ENCODE measurements around the gene BTBD9.

The BTBD9 gene

DNA sequence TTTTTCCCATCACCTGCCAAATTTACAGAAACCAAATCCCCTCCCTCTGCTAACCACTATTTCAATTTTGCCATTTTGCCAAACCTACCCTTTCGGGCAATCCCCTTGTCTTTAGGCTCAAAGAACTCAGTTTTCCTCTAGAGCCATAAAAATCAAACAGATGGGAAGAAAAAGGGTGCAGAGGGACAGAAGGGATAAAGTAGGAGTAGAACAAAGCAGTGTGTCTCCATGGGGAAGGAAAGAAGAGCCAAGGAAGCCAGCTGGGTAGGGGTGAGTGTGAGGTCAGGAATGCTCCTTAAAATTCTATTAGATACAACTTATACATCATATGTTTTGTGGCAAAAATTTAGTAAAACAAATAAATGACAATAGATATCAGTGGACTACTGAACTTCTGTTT, 316.5 kb downstream of the BTBD9 start:
- DNase-seq = no peak

DNA sequence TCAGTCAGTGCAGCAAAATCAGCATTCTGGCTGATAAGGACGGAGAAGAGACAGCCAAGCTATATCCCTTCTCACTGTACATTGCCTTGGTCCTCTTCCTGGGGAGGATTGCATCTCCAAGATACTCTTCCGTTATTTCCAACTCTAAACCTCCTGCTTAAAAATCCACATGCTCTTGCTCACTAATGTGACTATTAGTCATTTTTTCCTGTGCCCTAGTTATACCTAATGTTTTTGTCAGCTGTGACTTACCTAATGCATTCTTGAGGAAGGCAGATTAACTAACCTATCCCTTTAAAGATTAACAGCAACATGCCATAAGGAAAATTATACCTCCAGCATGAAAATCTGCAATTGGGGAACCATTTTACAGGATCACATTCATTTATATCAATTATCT, 317.6 kb downstream of the BTBD9 start:
- no peak for DNase-seq

DNA sequence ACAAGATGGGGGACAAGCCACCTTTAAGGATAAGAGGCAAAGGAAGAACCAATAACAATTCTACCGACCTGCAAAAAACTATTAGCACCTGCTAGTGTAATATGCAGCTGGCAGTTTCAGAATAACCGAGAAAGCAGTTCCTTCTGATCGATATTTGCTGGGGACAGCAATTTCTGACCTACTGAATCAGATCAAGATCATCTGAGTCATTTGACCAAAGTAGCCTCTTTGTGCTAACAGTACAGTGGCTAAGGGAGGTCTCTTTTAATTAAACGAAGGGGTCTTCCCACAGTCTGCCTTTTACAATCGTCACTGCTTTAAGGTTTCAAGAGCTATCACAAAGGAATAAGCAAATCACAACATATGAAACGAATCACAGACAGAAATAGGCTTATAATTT, 318.9 kb downstream of the BTBD9 start:
- no peak for DNase-seq

DNA sequence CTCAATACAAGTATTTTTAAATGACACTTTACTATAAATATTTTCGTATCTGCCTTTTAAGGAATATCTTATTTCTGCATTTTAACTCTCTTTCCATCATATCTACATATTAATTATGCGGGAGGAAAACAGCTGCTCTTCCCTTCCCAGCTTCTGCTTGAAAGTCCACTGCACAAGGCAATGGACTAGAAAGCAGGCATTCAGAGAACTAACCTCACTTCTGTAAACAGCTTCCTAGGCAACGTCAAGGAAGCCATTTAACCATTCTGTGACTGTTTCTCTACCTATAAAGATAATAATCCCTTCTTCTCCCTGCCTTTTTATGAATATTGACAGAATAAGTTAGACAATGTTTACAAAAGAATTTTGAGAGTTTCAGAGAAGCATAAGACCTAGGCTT, 319.4 kb downstream of the BTBD9 start:
- DNase-seq = no peak

DNA sequence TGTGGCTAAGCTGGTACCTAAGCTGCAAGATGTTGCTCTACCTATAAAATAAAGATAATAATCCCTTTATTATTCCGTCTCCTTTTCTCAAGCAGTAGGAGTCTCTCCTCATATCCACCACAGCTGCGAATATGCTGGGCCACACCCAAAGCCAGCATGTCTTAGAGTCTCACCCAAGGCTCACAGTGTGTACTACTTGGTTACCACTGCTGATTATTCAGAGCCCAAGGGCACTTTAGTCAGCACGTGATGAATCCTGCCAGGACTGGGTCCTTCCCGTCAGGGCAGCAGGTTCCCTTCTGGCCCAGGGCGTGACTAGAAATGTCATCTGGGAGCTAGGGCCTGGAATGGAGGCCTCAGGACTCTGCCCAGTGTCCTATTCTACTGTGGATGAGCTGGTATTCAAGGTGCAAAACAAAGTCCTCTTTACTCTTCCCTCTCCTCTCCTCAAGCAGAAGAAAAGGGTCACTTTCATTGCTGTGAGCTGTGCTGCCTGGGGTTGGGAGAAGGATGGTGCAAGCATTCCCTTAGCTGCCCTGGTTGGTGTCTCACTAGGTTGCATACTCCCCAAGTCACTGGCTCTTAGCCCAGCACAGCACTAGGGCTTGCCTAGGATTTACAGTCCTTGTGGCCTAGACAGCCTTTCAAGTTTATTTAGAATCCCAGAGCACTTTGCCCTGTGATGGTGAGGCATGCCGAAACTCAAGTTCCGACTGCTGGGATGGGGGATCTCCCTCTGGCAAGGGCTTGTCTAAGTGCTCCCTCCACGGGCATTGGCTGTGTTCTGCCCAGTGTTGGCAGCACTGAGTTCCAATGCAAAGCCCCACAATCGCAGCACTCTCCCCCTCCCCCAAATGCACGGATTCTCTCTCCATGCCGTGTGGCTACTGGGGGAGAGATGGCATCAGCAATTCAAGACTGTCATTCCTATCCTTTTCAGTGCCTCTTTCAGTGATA, 320.2 kb downstream of the BTBD9 start:
- DNase-seq = no peak

DNA sequence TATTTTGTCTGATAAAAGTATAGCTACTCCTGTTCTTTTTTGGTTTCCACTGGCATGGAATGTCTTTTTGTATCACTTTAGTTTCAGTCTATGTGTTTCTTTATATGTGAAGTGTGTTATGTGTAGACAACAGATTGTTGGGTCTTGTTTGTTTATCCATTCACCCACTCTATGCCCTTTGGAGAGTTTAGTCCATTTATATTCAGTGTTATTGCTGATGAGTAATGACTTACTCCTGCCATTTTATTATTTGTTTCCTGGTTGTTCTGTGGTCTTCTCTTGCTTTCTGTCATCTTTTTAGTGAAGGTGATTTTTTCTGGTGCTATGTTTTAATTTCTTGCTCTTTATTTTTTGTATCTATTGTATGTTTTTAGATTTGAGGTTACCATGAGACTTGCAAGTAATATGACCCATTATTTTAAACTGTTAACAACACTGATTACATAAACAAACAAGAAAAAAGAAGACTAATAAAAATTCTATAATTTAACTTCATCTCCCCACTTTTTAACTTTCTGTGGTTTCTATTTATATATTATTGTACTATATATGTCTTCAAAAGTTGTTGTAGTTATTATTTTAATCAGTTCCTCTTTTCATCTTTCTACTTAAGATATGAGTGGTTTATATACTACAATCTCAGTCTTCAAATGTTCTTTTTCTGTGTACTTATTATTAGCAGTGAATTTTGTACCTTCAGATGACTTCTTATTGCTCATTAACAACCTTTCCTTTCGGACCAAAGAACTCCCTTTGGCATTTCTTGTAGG, 323.4 kb downstream of the BTBD9 start:
- no peak for DNase-seq

DNA sequence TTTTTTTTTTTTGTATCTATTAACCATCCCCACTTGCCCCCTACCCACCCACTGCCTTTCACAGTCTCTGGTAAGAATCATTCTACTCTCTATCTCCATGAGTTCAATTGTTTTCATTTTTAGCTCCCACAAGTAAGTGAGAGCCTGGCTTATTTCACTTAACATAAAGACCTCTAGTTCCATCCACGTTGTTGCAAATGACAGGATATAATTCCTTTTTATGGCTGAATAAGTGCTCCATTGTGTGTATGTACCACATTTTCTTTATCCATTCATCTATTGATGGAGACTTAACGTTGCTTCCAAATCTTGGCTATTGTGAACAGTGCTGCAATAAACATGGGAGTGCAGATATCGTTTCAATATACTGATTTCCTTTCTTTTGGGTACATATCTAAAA, 328.5 kb downstream of the BTBD9 start:
- no peak for DNase-seq

DNA sequence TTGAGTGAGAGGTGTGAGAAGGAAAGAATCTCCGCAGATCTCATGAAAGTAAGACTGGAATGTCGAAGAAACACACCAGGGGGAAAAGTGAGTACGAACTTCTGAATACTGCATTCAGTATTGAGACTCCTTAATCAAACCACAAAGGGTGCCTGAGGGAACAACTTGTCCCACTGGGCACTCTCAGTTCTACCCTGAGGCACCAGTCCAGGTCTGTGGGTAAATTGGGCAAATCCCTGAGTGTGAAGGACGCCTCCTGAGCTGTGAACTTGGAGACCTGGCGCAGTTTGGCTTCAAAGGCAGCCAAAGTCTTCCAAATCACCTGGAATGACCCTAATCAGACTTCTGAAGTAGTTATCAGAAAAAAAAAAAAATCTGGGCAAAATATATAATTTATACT, 329.7 kb downstream of the BTBD9 start:
- DNase-seq = no peak

DNA sequence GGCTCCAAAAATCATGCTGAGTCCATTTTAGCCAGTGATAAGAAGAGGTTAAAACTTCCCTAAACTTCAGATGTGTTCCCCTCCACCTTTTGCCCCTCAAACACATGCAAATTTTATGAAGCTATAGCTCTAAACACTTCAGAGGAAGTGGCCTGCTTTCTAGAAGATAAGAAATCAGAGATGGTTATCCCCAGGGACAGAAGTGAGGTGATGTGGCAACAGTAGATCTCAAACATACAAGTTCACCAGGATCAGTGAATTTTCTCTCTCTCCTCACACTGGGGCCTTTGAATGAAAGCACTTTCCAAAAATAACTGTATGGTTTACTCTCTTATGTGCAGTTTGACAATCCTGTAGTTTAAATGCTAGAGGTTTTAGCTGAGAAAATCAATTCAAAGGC, 332.0 kb downstream of the BTBD9 start:
- DNase-seq = no peak

DNA sequence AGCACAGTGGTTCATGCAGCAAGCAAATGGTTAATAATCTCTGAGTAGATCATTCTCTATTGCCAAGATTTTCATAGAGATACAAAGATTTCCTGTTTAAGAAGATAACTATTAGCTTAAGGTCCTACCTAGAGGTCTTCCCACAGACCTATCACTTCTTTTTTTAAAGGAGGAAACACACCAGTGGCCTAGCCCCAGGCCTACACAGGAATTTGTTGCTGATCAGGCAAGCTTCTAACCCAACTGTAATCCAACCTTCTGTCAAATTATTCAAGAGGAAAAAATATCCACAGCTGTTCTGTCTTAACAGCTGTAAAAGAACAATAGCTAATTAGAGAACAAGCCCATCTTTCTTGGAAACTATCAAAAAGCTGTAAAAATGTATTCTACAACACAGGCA, 332.8 kb downstream of the BTBD9 start:
- DNase-seq = no peak

DNA sequence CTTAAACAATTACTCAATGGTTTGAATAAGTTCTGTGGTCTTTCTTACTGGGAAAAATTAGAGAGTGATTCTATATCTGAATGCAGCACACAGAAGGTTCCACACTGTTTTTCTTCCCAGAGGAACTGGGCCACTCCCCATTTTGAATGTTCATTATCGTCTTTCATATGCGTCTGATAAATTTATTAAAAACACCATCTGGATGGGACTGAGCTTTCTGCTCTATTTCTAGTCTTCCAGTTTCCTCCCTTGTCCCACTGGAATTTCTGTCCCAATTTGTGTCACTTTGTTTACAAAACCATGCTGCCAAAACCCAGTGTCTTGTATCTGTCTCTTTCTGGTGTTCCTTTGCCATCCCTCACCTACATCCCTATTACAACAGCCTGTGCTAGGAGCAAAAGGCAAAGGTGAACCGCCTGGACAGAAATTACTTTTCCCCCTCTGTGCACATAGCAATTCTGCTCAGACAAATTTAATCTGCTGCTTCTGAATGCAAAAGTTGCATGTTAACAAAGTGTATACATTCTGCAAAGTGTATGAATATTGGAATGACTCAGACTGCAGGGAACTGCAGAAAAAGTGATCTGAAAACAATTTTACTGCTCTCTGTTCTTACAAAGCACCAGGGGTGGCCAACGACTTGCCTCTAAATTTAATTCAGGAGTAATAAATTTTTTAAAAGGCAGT, 333.6 kb downstream of the BTBD9 start:
- no peak for DNase-seq

DNA sequence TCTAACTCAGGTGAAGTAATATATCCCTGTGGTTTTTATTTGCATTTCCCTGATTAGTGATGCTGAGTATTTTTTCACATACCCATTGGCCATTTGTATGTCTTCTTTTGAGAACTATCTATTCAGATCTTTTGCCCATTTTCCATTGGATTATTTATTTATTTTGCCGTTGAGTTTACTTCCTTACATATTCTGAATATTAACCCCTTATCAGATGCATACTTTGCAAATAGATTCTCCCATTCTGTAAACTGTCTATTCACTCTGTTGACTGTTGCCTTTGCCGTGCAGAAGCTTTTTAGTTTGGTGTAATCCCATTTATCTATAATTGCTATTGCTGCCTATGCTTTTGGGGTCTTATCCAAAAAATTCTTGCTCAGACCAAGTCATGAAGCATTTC, 336.9 kb downstream of the BTBD9 start:
- DNase-seq = no peak

DNA sequence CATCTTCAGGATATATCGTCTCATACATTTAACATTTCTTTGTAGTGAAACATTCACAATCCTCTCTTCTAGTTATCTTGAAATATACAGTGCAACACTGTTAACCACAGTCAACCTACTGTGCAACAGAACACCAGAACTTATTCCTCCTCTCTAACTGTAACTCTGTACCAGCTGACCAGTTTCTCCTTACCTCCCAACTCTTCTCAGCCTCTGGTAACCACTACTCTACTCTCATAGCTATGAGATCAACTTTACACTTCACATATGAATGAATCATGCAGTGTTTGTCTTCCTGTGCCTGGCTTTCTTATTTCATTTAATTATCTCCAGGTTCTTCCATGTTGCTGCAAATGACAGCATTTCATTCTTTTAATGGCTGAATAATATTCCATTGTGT, 337.6 kb downstream of the BTBD9 start:
- DNase-seq = no peak

DNA sequence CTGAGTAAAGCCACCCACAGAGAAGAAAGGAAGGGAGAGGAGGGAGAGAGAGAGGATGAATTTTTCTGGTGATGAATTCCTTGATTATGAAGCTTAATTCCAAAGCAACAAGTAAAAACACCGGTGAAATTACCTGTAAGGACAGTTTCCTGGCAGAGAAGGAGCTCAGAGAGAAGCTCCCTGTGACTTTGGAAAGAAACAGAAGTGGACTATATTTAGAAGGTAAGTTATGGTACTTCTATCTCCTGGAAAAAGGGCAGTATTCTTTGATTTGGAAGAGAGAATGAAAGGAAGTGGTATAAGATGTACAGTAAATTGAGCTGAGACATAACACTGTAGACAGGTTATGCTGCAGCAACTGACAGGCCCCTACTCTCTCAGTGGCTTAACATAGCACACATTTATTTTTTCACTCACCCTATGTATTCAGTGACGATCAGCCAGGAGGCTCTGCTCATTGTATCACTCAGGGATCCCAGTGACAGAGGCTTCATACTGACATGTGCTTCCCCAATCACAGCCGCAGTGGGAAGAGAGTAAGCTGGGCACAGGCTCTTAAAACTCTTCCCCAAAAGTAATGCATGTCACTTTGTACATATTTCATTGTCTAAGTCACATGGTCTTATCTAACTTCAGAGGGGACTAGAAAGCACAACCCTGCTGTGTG, 349.5 kb downstream of the BTBD9 start:
- DNase-seq = no peak

DNA sequence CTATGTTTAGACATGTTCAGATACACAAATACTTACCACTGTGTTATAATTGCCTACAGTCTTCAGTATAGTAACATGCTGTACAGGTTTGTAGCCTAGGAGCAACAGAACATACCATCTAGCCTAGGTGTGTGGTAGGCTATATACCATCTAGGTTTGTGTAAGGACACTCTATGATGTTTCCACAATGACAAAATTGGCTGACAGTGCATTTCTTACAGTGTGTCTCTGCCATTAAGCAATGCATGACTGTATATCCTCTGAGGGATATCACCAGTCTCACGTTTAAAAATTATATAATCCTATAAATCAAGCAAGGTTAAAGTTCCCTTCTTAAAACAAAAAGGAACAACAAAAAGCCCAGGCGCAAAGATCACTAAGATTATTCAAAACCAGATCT, 352.2 kb downstream of the BTBD9 start:
- no peak for DNase-seq

DNA sequence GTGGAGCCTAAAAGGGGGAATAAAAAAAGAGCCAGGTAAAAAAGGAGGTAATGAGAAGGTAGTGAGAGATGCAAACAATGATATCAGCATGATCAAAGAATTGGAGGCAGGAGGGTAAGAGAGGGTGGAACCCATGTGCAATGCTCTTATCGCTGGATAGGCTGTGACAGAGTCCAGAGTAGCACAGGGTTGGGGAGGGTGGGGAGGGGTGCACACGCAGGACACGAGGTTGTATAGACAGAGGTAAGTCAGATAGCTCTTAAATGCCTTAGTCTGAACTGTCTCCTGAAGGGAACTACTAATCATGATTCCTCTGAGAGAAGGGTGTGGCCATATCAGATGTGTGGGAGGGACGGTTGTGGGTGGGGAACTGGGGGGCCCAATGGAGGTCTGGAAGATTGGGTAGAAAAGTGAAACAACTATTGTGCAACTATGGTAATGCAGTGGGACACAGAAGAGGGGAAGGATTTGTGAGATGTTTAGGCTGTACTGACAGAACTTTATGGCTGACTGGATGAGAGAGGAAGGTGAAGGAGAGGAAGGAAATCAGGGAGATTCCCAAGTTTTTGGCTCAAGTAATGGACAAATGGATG, 354.8 kb downstream of the BTBD9 start:
- no peak for DNase-seq

DNA sequence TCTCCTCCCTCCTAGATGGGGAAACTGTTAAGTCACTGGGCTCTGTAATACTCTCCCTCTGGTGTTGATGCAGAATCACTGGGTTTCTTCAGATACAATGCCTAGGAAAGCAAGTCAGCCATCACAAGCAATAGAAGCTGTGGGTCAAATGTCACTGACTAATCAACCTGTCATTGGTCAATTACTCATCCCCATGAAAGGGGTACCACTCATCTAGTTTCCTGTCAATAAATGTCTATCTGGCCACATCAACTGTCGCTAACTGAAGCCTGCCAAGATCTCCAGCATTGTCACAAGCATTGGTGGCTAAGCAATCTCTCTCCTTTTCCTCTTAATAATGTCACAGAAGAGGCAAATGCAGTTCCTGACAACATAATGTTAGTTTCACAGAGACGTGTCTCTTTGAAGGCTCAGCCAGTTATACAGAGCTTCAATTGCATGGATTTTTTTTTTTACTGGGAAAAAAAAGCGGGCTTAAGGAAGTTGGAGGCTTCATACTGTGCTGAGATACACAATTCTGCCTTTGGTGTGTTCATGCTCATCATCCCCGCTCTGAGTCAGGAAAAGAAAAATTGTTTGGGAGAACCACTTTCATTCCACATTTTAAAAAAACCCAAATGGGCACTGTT, 355.9 kb downstream of the BTBD9 start:
- no peak for DNase-seq

DNA sequence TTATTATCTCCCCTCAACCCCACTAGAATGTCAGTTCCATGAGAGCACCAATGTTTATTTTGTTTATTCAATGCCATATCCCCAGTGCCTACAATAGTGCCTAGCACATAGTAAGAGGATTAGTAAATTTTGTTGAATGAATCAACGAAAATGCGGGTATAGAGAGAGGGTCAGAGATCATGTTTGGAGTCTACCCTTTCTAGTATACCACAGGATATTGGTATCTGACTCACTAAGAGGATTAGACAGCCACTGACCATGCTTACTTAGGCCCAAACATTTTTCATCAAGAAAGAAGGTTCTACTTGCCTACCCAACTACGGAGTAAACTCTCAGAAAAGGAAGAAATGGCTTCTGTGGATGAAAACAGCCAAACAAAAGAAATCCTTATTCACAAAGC, 356.8 kb downstream of the BTBD9 start:
- DNase-seq = no peak

DNA sequence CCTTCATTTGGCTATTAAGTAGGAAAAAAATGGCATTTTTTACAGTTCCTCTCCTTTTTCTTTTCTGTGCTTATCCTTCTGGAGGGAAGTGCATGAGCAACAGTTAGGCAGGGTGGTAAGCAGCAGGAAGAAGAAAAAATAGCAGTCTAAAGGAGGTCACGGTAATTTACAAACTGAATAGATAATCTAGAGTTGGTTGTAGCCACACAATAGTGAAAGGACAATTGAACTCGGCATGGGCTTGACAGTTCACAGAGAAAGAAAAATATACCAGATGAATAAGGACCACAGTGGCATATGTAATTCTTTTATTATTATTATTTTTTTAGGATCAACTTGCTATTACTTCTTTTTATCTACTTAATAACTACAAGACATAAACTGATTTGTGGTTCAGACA, 358.6 kb downstream of the BTBD9 start:
- DNase-seq = no peak

DNA sequence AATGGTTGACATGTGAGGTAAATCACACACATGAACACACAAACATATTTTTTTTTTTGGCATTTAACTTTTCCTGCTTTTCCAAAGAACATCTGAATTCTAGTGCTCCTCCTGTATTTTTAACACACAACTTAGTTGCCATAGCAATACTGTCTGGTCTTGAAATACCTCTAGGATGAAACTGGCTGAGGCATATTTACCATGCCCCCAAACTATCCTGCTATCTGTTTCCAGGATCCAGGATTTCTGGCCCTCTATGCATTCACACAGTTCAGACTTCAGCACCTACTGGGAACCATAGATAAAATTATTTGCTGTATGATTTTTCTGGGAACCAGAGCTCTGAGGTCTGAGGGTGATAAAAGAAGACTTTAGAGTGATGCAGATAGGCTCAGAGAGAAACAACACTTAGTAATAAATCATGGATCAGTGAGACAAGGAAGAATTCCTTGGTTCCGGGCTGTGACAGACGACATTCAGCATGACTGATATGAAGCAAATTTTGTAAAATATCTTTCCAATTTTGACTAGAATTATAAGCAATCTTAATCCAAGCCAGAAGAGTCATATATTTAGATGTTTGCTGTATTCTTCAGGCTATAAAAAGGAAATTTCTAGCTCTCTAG, 359.7 kb downstream of the BTBD9 start:
- no peak for DNase-seq

DNA sequence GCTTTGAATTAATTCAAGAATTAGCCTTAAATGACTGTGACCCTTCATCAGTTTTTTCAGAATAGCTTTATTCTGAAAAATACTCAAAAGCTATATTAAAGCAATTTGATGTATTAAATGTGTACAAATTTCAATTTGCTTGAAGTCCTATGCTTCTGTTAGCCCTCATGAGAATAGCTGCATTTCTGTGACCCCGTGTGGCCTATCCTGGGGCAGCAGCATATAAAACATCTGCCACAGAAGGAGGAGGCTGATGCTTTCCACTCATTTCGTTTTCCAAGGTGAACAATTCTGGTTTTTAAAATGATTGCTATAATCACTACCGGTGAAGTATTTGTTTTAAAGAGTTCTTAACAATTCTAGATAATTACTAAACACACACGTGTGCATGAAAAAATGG, 360.3 kb downstream of the BTBD9 start:
- no peak for DNase-seq

DNA sequence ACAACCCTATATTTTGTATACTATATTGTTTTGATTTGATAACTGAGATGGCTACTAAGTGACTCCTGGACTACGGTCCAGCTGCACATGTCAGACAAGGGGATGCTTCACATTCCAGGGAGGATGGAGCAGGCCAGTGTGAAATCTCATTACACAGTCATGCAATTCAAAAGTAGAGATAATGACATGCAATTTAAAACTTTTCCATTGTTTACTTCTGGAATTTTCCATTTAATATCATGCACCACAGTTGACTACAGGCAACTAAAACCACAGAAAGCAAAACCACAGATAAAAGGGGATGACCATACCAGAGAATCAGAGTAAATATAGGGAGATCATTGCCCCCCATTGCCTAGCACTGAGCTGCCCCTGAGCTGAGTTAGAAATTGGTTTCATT, 366.4 kb downstream of the BTBD9 start:
- DNase-seq = no peak
